ENCODE results near the gene NOC2L. TPM values are rescaled to one million over a fixed set of nuclear protein-coding genes. Genes with fewer than 3 reads are reported as not detected.

NOC2L gene
- polyA plus RNA-seq, 2 of the 4 experiments (the other 2 are of a cell fraction) = 48.4 to 73.5 TPM

DNA sequence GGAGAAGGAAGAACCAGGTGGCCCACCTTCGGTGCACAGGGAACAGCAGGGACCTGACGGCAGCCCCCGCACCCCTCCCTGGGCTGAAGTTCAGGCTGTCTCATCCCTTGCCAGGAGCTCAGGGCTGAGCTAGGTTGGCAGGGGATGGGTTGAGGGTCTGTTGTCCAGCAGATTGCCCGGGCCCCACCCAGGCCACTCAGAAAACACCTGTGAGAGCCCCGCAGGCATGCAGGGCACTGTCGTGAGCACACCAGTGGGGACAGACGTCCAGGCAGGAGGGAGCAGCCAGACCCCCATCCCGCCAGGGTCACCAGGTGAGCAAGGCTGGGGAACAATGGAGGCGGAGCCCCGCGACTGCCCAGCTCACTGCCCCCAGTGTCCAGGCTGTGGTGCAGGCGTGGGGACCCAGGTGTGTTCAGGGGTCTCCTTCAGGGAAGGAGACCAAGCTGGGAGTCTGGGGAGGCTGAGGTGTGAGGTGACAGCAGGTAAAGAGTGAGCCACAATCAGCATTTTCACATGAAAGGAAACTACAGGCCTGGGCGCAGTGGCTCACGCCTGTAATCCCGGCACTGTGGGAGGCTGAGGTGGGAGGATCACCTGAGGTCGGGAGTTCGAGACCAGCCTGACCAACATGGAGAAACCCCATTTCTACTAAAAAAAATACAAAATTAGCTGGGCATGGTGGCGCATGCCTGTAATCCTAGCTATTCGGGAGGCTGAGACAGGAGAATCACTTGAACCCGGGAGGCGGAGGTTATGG is 44.7 kb downstream of the NOC2L start:
- ChIA-PET CTCF (interaction anchor here (0.7 to 1.7 kb wide), 3 partner anchors 9 to 28 kb away, joined by 3 to 8 read pairs (median 4); no protein-coding TSS in a partner anchor), POLR2A (no interaction called here)
- TF ChIP-seq RNF2 (IDR thresholded peaks at IDR 0.05; ENCODE audit: borderline replicate concordance, low read depth) = no peak
- no peak for TF ChIP-seq HOXB5 (CRISPR knock-in tag; IDR thresholded peaks at IDR 0.05)
- TF ChIP-seq, protein P1, sequence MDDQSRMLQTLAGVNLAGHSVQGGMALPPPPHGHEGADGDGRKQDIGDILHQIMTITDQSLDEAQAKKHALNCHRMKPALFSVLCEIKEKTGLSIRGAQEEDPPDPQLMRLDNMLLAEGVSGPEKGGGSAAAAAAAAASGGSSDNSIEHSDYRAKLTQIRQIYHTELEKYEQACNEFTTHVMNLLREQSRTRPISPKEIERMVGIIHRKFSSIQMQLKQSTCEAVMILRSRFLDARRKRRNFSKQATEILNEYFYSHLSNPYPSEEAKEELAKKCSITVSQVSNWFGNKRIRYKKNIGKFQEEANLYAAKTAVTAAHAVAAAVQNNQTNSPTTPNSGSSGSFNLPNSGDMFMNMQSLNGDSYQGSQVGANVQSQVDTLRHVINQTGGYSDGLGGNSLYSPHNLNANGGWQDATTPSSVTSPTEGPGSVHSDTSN (IDR thresholded peaks at IDR 0.05) = no peak
- TF ChIP-seq POLR2A (IDR thresholded peaks at IDR 0.05; ENCODE audit: low read length) = no peak
- no peak for TF ChIP-seq CBX2 (IDR thresholded peaks at IDR 0.05; ENCODE audit: borderline replicate concordance, low read depth)
- TF ChIP-seq FOXS1 (CRISPR knock-in tag; IDR thresholded peaks at IDR 0.05) = no peak
- TF ChIP-seq SMC3 (IDR thresholded peaks at IDR 0.05) = no peak
- no peak for TF ChIP-seq RAD21 (conservative IDR thresholded peaks at IDR 0.05 in 1 of 2, IDR thresholded peaks at IDR 0.05 in 1 of 2)
- no peak for TF ChIP-seq KDM1A (IDR thresholded peaks at IDR 0.05; ENCODE audit: low read depth)
- TF ChIP-seq, protein P2, sequence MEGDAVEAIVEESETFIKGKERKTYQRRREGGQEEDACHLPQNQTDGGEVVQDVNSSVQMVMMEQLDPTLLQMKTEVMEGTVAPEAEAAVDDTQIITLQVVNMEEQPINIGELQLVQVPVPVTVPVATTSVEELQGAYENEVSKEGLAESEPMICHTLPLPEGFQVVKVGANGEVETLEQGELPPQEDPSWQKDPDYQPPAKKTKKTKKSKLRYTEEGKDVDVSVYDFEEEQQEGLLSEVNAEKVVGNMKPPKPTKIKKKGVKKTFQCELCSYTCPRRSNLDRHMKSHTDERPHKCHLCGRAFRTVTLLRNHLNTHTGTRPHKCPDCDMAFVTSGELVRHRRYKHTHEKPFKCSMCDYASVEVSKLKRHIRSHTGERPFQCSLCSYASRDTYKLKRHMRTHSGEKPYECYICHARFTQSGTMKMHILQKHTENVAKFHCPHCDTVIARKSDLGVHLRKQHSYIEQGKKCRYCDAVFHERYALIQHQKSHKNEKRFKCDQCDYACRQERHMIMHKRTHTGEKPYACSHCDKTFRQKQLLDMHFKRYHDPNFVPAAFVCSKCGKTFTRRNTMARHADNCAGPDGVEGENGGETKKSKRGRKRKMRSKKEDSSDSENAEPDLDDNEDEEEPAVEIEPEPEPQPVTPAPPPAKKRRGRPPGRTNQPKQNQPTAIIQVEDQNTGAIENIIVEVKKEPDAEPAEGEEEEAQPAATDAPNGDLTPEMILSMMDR (IDR thresholded peaks at IDR 0.05) = no peak
- no peak for TF ChIP-seq RARB (CRISPR knock-in tag; IDR thresholded peaks at IDR 0.05)
- TF ChIP-seq EP300 (IDR thresholded peaks at IDR 0.05) = no peak
- TF ChIP-seq JUNB (IDR thresholded peaks at IDR 0.05) = no peak
- TF ChIP-seq BHLHE40 (IDR thresholded peaks at IDR 0.05; ENCODE audit: low read depth, low read length) = no peak
- no peak for TF ChIP-seq PHF8 (IDR thresholded peaks at IDR 0.05; ENCODE audit: borderline replicate concordance, low read depth)
- TF ChIP-seq CEBPB (IDR thresholded peaks at IDR 0.05) = no peak
- TF ChIP-seq ZNF302 (CRISPR knock-in tag; IDR thresholded peaks at IDR 0.05) = no peak
- ATAC-seq (no peak), DNase-seq (ENCODE audit: low read depth in 1 of 2, low spot score in 1 of 2) (no peak), FAIRE-seq (no peak)
- 91% methylated on average over 12 of the region's 21 CpGs for WGBS (ENCODE audit: missing lambda C conversion rate)
- no peaks in the 10 kb centered on the region for H3K9me3 ChIP-seq
- H3K27ac ChIP-seq = peak overlapping the region in 1 of 2 experiments; percentile 89; a peak in 1 of 6 replicates
- H3K4me1 ChIP-seq = peaks cover 45% of the 10 kb centered on the region
- H3K4me2 ChIP-seq = no peak overlapping the region
- no peak overlapping the region for H3K4me3 ChIP-seq

DNA sequence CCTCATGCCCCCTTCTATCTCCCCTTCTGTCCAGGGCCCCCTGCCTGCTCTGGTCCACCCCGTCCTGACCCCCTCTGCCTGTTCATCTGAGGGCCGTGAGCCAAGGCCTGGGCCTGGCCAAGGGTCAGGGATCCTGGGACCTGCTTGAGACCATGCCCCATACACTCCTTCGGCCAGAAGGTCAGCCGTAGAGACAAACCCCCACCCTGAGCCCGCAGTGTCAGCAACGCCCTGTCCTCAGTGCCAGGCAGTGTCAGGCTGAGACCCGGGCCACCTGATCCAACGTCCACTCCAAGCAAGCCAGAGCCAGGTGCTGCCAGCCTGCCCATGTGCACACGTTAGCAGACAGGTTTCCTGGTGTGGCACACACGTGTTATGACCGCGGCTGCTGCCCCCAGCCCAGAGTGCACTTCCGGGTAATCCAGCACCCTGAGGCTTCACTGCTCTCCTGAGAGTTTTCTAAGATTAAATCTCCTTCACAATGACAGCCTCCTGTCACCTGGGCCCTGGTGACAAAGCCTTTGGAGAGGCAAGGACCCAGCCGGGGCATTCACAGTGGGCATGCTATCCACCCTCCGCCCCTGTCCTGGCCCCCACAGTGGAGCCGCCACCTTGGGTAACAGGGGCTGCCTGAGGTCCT is 45.4 kb downstream of the NOC2L start:
- H3K27ac ChIP-seq = peak overlapping the region in 1 of 2 experiments; percentile 89; a peak in 3 of 6 replicates
- FAIRE-seq = no peak
- ChIA-PET CTCF (interaction anchor here (1.0 to 4.3 kb wide), 3 partner anchors 9 to 26 kb away, joined by 4 to 30 read pairs (median 8); no protein-coding TSS in a partner anchor), POLR2A (no interaction called here)
- H3K4me2 ChIP-seq = no peak overlapping the region
- no CpG with 5 or more reads among the region's 16 CpGs for WGBS (ENCODE audit: missing lambda C conversion rate)
- H3K9me3 ChIP-seq = no peaks in the 10 kb centered on the region
- DNase-seq (ENCODE audit: low read depth in 1 of 2, low spot score in 1 of 2) = no peak
- H3K4me1 ChIP-seq = peaks cover 45% of the 10 kb centered on the region
- TF ChIP-seq HOXA7 (CRISPR knock-in tag; IDR thresholded peaks at IDR 0.05) = no peak
- TF ChIP-seq, protein P1 (IDR thresholded peaks at IDR 0.05) = 0 out of 2 replicates have a peak, but pooled peaks have one; percentile 19
- H3K4me3 ChIP-seq = no peak overlapping the region
- ATAC-seq = no peak

All from A549 (cell line).